Activated CD4-positive, alpha-beta T cell treated with anti-CD3 and anti-CD28 coated beads, Interleukin-2, amount 50 U/mL, for 48 hours (primary cell): ENCODE measurements around the gene METTL25B.

ENCODE experiments used
- DNase-seq, 2 experiments: peaks; one replicate each; pipeline ENCODE4 v3.0.0-alpha.2; 2020

METTL25B gene

GRCh38 chr1:156728599-156729462 lies 562 bp downstream of the METTL25B start, which contains the start of gene ISG20L2:
ISG20L2 (minus strand) TSS chr1:156728766; CDS start chr1:156727652, 1,114 bp downstream.
- DNase-seq, result peak; percentile 95 to 97

- no peak for DNase-seq
Measured at GRCh38 chr1:156733989-156734584, 5.8 kb downstream of the METTL25B start.

DNA sequence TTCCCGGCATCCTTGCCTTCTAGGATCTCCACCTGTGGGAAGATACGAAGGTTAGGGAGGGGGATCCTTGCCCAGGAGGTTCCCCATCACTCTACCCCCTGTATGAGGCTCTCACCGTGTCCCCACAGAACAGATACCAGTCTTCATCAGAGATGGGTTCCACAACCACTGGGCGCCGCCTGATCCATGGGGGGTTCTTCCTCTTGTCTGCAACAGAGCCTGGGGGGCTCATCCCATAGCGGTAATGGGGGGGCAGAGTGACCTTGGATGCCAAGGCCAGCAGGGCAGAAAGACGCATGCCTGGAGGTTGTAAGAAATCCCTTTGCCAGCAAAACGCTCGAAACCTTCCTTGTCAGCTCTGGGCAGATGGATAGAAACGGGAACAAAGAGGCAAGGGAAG lies 10.1 kb downstream of the METTL25B start:
- DNase-seq, result no peak

DNA sequence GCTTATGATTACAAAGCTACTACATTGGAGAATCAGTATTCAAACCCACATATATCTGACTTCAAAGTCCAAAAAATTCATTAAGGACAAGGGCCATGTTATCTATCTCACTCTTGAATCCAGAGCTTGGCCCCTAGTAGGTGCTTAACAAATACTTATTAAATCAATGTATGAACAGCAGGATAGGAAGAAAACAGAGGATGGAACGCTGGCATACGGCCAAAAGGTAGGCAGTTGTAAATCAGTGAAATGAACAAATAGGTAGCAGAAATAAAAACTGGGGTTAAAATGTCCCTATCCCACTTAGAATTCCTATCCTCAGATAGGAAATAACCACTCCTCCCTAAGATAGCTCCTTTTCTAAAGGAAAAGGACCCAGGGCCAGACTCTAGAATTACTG lies 10.6 kb downstream of the METTL25B start:
- DNase-seq, result no peak

GRCh38 chr1:156740237-156740740 lies 12.0 kb downstream of the METTL25B start:
- no peak for DNase-seq

- peak; percentile 95 to 96 for DNase-seq
Measured at GRCh38 chr1:156740741-156741480, 12.6 kb downstream of the METTL25B start, which contains the start of gene MRPL24. MRPL24 (minus strand) TSS chr1:156741088; CDS start chr1:156738704, 2,384 bp downstream.

DNA sequence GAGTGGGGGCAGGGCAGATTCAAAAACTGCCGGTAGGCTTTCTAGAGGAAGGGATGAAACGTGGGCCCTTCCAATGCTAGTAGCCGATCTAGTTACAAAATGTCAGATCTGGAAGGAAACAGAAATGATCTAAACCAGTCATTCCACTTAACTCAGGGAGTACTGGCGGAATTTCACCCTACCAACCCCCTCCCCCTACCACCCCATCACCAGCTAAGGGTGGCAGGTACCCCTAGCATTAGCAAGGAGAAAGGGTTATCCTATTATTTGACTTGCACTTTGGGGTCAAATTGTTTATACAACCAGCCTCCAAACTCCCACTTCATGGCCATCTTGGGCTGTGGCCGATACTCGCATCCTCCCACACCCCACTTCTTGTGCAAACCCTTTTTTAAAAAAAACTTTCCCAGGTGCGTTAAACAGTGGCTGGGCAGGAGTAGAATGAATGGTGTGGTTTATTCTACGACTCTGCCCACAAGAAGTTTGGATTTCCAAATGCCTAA lies 13.3 kb downstream of the METTL25B start:
- DNase-seq, result peak; percentile 51 to 59

- DNase-seq, result peak in 1 of 2 experiments; percentile 27
Measured at GRCh38 chr1:156742017-156742416, 13.7 kb downstream of the METTL25B start.

- no peak for DNase-seq
Measured at GRCh38 chr1:156742801-156743200, 14.5 kb downstream of the METTL25B start.

GRCh38 chr1:156743367-156744302 lies 15.4 kb downstream of the METTL25B start:
- DNase-seq, result no peak

DNA sequence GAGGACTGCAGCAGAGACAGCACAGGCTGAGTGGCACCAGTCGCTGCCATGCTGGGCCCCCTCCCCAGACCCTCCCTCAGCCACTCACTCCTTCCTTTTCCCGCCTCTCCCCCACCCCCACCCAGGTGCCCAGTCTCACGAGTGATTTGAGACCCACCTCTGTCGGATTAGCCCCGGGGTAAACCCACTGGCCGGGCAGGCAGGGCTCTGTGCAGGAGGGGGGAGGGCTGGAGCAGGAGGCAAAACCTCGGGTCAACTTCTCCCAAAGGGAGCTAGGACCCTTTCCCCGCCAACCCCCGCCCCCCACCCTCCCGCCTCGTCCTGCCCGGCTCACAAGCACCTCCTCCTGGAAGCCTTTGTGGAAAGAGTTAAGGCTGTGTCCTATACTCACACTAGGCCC lies 16.1 kb downstream of the METTL25B start:
- DNase-seq, result no peak

- DNase-seq, result no peak
Measured at GRCh38 chr1:156744786-156745419, 16.6 kb downstream of the METTL25B start.

DNA sequence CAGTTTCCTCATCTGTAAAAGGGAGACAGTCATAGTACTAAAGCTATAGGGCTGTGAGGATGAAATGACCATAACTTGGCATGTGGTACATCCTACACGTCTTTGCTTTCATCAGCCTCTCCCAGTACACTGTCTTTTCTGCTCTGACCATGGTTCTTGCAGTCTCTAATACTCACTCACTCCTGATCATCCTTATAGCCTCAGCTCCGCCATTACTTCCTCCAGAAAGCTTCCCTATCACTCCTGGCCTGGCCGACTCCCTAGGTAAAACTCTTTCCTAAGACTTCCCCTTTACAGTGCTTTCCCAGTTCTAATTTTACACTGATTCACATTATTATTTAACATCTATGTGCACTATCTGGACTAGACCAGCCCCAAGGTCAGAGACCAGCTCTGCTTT lies 17.6 kb downstream of the METTL25B start:
- no peak for DNase-seq

GRCh38 chr1:156746406-156746727 lies 18.1 kb downstream of the METTL25B start:
- DNase-seq, result no peak

DNA sequence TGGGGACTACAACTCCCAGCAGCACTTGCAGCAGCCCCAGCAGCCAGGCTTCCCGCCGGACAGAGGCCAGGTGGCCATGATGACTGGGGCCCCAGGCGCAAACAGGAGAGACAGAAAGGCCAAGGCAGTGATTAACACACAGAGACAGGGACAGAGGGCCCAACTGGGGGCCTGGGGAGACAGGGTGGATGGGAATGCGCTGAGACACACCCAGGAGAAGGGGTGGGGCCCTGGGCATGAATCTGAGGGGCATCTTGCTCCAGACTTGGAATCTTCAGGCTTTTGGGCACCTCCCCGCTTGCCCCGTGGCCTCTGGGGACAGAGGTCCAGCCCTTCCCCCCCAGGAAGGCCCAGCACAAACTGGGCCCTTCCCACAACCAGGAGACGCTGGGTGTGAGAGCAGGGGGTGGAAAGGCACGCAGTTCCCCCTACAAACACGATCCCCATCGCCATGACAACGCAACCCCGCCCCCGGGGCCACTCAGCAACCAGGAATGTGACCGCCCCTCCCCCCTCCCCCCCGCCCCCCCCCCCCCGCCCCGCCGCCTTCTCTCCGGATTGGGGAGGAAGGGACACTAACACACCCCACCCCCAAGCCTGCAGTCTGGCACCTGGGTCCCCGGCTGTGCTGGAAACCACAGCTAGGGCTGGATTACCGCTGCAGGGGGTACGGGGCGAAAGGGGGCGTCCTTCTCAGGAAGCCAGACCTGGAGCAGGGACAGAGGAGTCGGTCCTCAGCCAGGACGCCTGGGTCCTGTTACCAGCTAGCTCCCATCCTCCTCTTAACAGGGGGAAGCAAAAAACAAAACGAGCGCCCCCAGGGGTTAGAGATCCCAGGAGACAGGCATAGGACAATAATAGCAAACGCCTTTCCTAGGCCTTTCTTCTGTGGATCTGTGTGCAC lies 18.7 kb downstream of the METTL25B start:
- peak; percentile 69 to 72 for DNase-seq

DNA sequence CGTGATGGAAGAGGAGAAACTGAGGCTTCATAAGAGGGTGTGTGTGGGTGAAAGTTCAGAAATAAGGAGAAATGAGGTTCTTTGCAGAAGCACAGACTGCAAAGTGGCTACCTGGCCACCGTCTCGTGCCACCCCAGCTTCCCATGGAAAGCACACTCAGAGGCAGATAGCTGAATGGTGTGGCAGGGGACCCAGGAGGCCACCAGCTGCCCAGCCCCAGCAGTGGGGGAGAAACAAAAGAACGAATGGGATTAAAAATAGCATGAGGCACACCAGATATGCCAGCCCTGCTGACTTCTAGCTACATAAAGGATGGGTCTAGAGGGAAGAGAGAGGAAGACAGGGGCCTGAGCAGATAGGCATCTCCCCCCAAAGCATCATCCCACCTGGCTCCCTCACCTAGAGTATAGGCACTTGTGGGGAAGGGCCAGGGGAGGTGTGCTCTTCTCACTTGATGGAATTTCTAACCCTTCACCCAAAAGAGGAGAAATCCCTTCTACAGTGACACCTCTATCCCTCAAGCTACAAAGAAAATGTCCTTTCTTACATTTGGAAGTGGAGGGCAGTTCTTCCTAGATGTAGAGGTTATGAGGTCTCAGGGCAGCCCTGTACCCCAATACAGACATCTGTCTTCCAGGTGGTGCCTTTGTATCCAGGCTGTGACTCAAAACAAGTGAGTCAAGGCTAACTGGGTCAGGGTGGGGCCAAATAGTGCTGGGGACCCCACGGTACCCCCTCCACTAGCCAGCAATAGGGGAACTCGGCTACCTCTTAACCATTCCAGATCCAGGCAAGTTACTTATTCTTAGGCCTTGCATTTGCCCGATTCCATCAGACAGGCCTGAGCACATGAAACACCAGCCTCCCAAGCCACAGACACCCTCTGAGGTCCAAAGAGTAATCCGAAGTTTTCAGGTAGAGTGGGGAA lies 19.7 kb downstream of the METTL25B start:
- no peak for DNase-seq

GRCh38 chr1:156748670-156749418 lies 20.6 kb downstream of the METTL25B start:
- DNase-seq, result peak; percentile 34 to 46

DNA sequence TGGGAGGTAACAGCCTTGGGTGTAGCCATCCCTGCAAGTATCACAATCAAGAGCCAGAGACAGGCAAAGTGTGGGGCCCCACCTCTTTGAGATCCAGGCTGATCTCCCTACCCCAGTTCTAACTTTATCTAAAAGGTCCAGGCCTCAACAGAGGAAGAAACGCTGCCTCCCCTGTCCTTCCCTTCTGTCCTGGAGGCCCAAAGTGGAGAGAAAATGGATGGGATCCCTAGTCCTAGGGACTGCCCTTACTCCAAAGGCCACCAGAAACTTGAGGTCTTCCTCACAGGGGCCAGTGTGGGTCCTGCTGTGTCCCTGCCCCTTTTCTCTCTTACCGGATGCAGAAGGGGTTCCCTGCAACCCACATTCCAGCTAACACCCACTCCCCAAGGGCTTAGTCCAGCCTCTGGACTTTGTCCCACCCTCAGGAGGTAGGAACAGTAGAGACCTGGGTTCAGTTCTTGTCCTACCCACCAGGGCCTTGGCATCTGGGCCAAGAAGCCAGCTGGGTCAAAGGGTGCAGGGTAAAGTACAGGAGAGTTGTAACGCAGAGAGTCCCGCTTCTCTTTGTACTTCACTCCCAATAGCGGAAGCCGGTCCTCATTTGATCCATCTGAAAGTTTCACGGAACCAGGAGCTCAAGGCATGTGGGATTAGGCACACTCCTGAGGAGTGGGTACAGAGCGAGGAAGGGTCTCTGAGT lies 21.3 kb downstream of the METTL25B start:
- DNase-seq, result peak; percentile 18 to 39
